Lung (tissue), 12 donors: ENCODE data around the gene SEPTIN2. TPM values are rescaled to one million over a fixed set of nuclear protein-coding genes. Genes with fewer than 3 reads are reported as not detected.

Source experiments
- ATAC-seq: fragments of 200-7000 bp; cut with Tn5 transposase; one replicate; pipeline ENCODE4 v1.9.1; 2020; ENCODE audit warnings: moderate number of reproducible peaks; ENCODE audit not compliant: insufficient read depth, low FRiP score
- DNase-seq, 3 donors: peaks; one replicate each; pipeline ENCODE4 v3.0.0-alpha.2; 2013 to 2017
- H3K27ac ChIP-seq, 2 donors: one replicate each; pipeline ENCODE4 v1.5.1; 2013; ENCODE audit warnings: mild to moderate bottlenecking in 2 of 2, moderate library complexity in 2 of 2, control low read depth in 1 of 2, inconsistent platforms in 1 of 2, low read depth in 1 of 2, low read length in 1 of 2
- H3K27me3 ChIP-seq, 3 donors: one replicate each; pipeline ENCODE4 v1.5.1; 2013; ENCODE audit warnings: low read length in 2 of 3; ENCODE audit not compliant: control insufficient read depth in 3 of 3, insufficient read depth in 3 of 3
- H3K36me3 ChIP-seq, 4 donors: one replicate each; pipeline ENCODE4 v1.5.1; 2013; ENCODE audit warnings: low read length in 4 of 4, mild to moderate bottlenecking in 1 of 4, moderate library complexity in 1 of 4; ENCODE audit not compliant: control insufficient read depth in 4 of 4, insufficient read depth in 4 of 4
- H3K4me1 ChIP-seq, 5 donors: one replicate each; pipeline ENCODE4 v1.5.1; 2013; ENCODE audit warnings: low read length in 5 of 5, mild to moderate bottlenecking in 2 of 5, moderate library complexity in 1 of 5; ENCODE audit not compliant: control insufficient read depth in 5 of 5, insufficient read depth in 5 of 5
- H3K4me3 ChIP-seq: one replicate; pipeline ENCODE4 v1.5.1; 2013; ENCODE audit warnings: mild to moderate bottlenecking, control low read depth, moderate library complexity
- H3K9ac ChIP-seq, 2 donors: one replicate each; pipeline ENCODE4 v1.5.1; 2013; ENCODE audit warnings: low read length in 2 of 2, control low read depth in 1 of 2; ENCODE audit not compliant: insufficient read depth in 1 of 2
- H3K9me3 ChIP-seq, 4 donors: one replicate each; pipeline ENCODE4 v1.5.1; 2013; ENCODE audit warnings: low read length in 3 of 4, mild to moderate bottlenecking in 1 of 4, moderate library complexity in 1 of 4; ENCODE audit not compliant: control insufficient read depth in 4 of 4, insufficient read depth in 3 of 4
- CTCF ChIP-seq: IDR thresholded peaks from 2 replicates; pipeline ENCODE4 v1.5.1; 2012; ENCODE audit warnings: mild to moderate bottlenecking; ENCODE audit errors: control extremely low read depth, extremely low read depth
- WGBS, 2 donors: extraction: QIAGEN DNeasy Blood & Tissue Kit; methylation state at CpG; one replicate each; pipeline ENCODE4 v1.1.7; 2013; 5-methylcytosine and 5-hydroxymethylcytosine counted together
- polyA plus RNA-seq, 2 donors: library from polyadenylated mRNA; stranded (reverse); fragments of 200-250 nt; gene quantifications; one replicate each; pipeline ENCODE4 v1.2.1, GENCODE V29; 2013
- total RNA-seq, 2 donors: library from RNA; depleted of rRNA in 1 of 2; stranded (reverse); fragments of >200 nt in 1 of 2; gene quantifications; one replicate each; pipeline ENCODE4 v1.2.1, GENCODE V29; 2014 to 2021
- donor health status: control.
- donor health status: control.
- donor health status: Bipolar disorder and iron deficiency.
- donor health status: healthy.
- donor health status: DM: yes; HTN: yes; CAD: no.

The SEPTIN2 gene
- total and polyA plus RNA-seq, 4 donors, result 114 to 755 (median 257) TPM

GRCh38 chr2:241386519-241386918 is 70.8 kb downstream of the SEPTIN2 start:
- peaks cover 0 to 8% (median 6%) of the 10 kb centered on the region in 4 donors for H3K36me3 ChIP-seq
- H3K4me1 ChIP-seq, result peaks cover 0 to 12% (median 0%) of the 10 kb centered on the region in 5 donors
- H3K9ac ChIP-seq, result no peak overlapping the region
- 89 to 96% methylated on average over 6 of the region's 6 CpGs for WGBS, 2 donors
- no peak overlapping the region for H3K4me3 ChIP-seq
- no peak for TF ChIP-seq CTCF
- no peaks in the 10 kb centered on the region for H3K9me3 ChIP-seq
- ATAC-seq, result no peak
- H3K27me3 ChIP-seq, result no peaks in the 10 kb centered on the region
- no peak for DNase-seq
- H3K27ac ChIP-seq, result no peak overlapping the region

GRCh38 chr2:241389697-241390096 is 74.0 kb downstream of the SEPTIN2 start:
- no peak overlapping the region for H3K4me3 ChIP-seq
- no peaks in the 10 kb centered on the region for H3K9me3 ChIP-seq
- H3K36me3 ChIP-seq, result peaks cover 0 to 4% (median 0%) of the 10 kb centered on the region in 4 donors
- ATAC-seq (no peak), DNase-seq (no peak)
- H3K27ac ChIP-seq, result no peak overlapping the region
- peaks cover 0 to 4% (median 0%) of the 10 kb centered on the region in 5 donors for H3K4me1 ChIP-seq
- TF ChIP-seq CTCF, result no peak
- H3K27me3 ChIP-seq, result no peaks in the 10 kb centered on the region
- 83 to 96% methylated on average over 2 of the region's 2 CpGs for WGBS, 2 donors
- H3K9ac ChIP-seq, result no peak overlapping the region

GRCh38 chr2:241390301-241391206 is 74.8 kb downstream of the SEPTIN2 start:
- Histone ChIP-seq H3K4me1 (peaks cover 0 to 4% (median 0%) of the 10 kb centered on the region in 5 donors), H3K9ac (no peak overlapping the region), H3K27me3 (no peaks in the 10 kb centered on the region), H3K27ac (no peak overlapping the region), H3K4me3 (no peak overlapping the region), H3K36me3 (peaks cover 0 to 4% (median 2%) of the 10 kb centered on the region in 4 donors), H3K9me3 (no peaks in the 10 kb centered on the region)
- WGBS, 2 donors, result 89 to 94% methylated on average over 9 of the region's 9 CpGs
- ATAC-seq, result no peak
- TF ChIP-seq CTCF, result no peak
- DNase-seq, result no peak
